ENCODE data around the gene PTPRT. TPM values are rescaled to one million over a fixed set of nuclear protein-coding genes. Genes with fewer than 3 reads are reported as not detected.

Gene PTPRT
- total RNA-seq, 1 experiment from 2014 or later, result not detected

- no peak for DNase-seq (ENCODE audit: low read depth, low spot score)
- H4K20me1 ChIP-seq (ENCODE audit: insufficient read depth), result no peaks in the 10 kb centered on the region
- ChIA-PET POLR2A (no interaction called here), CTCF (no interaction called here), RAD21 (ENCODE audit: low non-redundant PET in 1 of 2, low total read pairs in 2 of 2, uncharacterized antibody in 2 of 2, unreplicated experiment in 2 of 2) (no interaction called here)
- no peaks in the 10 kb centered on the region for H3K79me2 ChIP-seq (ENCODE audit: insufficient read depth, low read length)
- H3K9me2 ChIP-seq (ENCODE audit: insufficient read depth), result no peaks in the 10 kb centered on the region
- no peak overlapping the region for H3K4me3 ChIP-seq (replicated peaks in 1 of 2; ENCODE audit: low read depth in 1 of 2, low read length in 2 of 2)
- no peak overlapping the region for H3K9ac ChIP-seq (ENCODE audit: low read length)
- BruUV-seq (replicated peaks), result no TSS peak
- TF ChIP-seq EGR1 (IDR thresholded peaks at IDR 0.05; ENCODE audit: low read depth), result no peak
- no peak for TF ChIP-seq SP1 (IDR thresholded peaks at IDR 0.05; ENCODE audit: low read depth)
- TF ChIP-seq SIN3A (IDR thresholded peaks at IDR 0.05; ENCODE audit: low read depth), result no peak
- TF ChIP-seq YY1 (IDR thresholded peaks at IDR 0.05; ENCODE audit: extremely low read depth, insufficient replicate concordance, low read depth, low read length), result no peak
- TF ChIP-seq EZH2 (IDR thresholded peaks at IDR 0.05), result no peak
- no peak for TF ChIP-seq MAX (IDR thresholded peaks at IDR 0.05)
- TF ChIP-seq CBX3 (IDR thresholded peaks at IDR 0.05; ENCODE audit: low read depth), result no peak
- TF ChIP-seq REST (IDR thresholded peaks at IDR 0.05; ENCODE audit: low read depth), result no peak
- TF ChIP-seq ZFX (IDR thresholded peaks at IDR 0.05), result no peak
- no peak for TF ChIP-seq ATF3 (IDR thresholded peaks at IDR 0.05)
- no peak for TF ChIP-seq POLR2AphosphoS5 (IDR thresholded peaks at IDR 0.05; ENCODE audit: low read depth, low read length)
- no peak for TF ChIP-seq TCF7L2 (IDR thresholded peaks at IDR 0.05; ENCODE audit: borderline replicate concordance, extremely low read depth, insufficient read depth, insufficient read length)
- no peak for TF ChIP-seq FOSL1 (IDR thresholded peaks at IDR 0.05; ENCODE audit: low read depth)
- no peak for TF ChIP-seq POLR2A (IDR thresholded peaks at IDR 0.05; ENCODE audit: borderline replicate concordance, extremely low read depth, insufficient read depth, insufficient read length)
- TF ChIP-seq ZBTB33 (IDR thresholded peaks at IDR 0.05; ENCODE audit: extremely low read depth, insufficient replicate concordance, low read length), result no peak
- no peak for TF ChIP-seq CTCF (IDR thresholded peaks at IDR 0.05 in 2 of 3, conservative IDR thresholded peaks at IDR 0.05 in 1 of 3; ENCODE audit: borderline replicate concordance in 1 of 3, insufficient read depth in 1 of 3, low read depth in 2 of 3, low read length in 2 of 3)
- intact Hi-C loops (cut with micrococcal nuclease), result no loop called here
- no peaks in the 10 kb centered on the region for H3K27me3 ChIP-seq (ENCODE audit: insufficient read depth, low read length)
- H3K4me2 ChIP-seq (ENCODE audit: low read length), result no peak overlapping the region
- no peak overlapping the region for H3K27ac ChIP-seq (ENCODE audit: low read depth, low read length)
- H3K4me1 ChIP-seq (ENCODE audit: control insufficient read depth in 1 of 2, insufficient read depth in 2 of 2, low read length in 2 of 2), result no peaks in the 10 kb centered on the region
- no peak overlapping the region for H2AFZ ChIP-seq (ENCODE audit: low read depth, low read length, poor library complexity, severe bottlenecking)
- no peak for ATAC-seq
- no peaks in the 10 kb centered on the region for H3K36me3 ChIP-seq (ENCODE audit: control insufficient read depth in 1 of 2, insufficient read depth in 2 of 2, low read length in 2 of 2)
- peaks cover 13 to 24% of the 10 kb centered on the region in 2 experiments; a peak in 2 of 4 replicates for H3K9me3 ChIP-seq (ENCODE audit: control insufficient read depth in 1 of 2, insufficient read depth in 1 of 2, low read depth in 1 of 2, low read length in 2 of 2)
Measured at GRCh38 chr20:42779216-42779615, 410.5 kb downstream of the PTPRT start.

All from HCT116 (cell line).